HG03159 (cell line): ENCODE data around the gene PHGDH.
A peak's percentile ranks its signal among the peaks of the same experiment; 100 is the strongest.

ENCODE experiments used
- ATAC-seq: cut with Tn5 transposase; IDR thresholded peaks from one replicate; pipeline ENCODE4 v1.9.1; 2021; ENCODE audit warnings: mild to moderate bottlenecking, moderate library complexity; ENCODE audit not compliant: unreplicated experiment

The PHGDH gene

GRCh38 chr1:119729044-119729443, 17.3 kb downstream of the PHGDH start:
- ATAC-seq = no peak

DNA sequence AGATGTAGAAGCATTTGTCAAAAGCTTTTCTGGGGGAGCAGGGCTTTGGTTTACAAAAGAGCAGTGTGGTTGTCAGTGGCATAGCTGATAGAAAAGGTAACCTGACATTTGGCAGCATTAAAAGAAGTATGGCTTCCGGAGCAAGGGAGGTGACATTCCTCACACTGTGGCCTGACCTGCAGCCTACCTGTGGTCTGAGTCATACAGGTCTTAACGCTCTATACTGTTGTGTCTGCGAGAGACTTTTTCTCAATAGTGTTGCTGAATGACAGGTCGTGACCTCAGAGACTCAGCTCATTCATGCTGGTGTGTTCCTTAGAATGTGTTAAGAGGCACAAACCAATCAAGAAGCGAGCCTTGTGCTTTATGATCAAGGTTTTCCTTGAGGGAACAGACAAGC, 19.3 kb downstream of the PHGDH start:
- ATAC-seq = no peak

GRCh38 chr1:119731741-119732430, 20.2 kb downstream of the PHGDH start:
- no peak for ATAC-seq

- no peak for ATAC-seq
Observed at GRCh38 chr1:119732465-119733168, 20.9 kb downstream of the PHGDH start.

DNA sequence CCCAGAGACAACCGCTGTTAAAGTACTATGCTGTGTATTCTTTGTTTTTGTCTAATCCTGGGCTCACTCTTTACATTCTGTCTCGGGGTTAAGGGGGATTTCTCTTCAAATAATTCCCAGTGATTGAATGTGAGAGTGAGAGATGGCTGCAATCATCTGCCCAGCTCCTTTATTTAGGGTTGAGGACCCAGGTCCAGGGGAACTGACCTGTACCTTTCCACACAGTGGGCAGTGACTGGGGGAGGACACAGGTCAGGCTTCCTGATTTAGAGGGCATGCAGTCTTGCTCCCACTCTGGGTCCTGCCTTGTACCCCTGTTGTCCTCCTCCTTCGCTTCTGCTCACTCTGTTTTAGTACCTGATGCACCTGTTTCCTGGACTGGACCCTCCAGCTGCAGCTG, 22.0 kb downstream of the PHGDH start:
- no peak for ATAC-seq

DNA sequence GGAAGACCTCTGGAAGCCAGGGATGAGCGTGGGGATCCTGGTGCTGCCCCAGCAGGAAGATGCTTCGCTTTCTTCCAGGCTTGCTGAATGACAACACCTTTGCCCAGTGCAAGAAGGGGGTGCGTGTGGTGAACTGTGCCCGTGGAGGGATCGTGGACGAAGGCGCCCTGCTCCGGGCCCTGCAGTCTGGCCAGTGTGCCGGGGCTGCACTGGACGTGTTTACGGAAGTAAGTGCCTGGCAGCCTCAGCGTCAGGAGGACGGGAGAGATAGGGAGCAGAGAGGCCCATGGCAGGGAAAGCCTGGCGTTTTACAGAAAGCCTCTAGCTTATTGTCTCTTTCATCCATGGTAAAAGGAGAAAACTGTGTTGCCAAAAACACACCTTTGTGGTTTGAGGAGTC, 23.5 kb downstream of the PHGDH start:
- no peak for ATAC-seq

DNA sequence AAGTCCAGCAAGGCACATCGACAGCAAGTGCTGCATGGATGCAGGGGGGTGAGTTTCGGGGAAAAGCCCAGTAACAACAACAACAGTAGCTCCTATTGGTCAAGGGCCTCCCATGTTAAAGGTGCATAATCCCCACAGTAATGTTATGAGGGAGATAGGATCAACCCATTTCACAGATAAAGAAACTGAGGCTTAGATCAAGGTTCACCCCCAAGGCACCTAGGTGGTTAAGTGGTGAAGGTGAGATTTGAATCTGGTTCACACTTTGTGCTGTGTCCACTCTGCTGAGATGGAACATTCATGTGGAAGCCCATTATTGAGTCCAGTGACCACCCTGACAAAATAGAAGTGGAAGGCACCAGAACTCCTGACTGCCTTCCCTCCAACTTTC, 24.9 kb downstream of the PHGDH start:
- ATAC-seq = no peak

DNA sequence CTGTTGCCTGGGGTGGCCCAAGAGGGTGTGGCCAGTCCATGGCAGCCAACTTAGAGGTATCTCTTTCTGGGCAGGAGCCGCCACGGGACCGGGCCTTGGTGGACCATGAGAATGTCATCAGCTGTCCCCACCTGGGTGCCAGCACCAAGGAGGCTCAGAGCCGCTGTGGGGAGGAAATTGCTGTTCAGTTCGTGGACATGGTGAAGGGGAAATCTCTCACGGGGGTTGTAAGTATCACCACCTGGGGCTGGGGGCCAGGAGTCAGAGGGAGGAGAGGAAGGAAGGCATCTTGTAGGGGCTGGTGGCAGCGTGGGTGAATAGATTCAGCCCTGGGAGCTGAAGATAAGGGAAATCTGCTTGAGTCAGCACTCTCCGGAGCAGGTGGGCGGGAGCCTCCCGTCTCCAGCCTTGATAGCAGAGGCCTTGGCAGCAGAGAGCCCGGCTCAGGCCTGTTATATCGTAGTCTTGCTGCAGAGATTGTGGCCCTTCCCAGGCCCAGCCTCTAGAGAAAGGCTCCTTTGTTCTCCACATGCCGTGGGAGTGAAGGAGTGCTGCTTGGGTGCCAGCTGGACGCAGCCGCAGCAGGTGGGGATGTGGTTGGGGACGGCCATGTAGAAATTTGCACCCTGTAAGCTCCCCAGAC, 25.4 kb downstream of the PHGDH start:
- no peak for ATAC-seq

GRCh38 chr1:119738100-119738720, 26.5 kb downstream of the PHGDH start:
- no peak for ATAC-seq

DNA sequence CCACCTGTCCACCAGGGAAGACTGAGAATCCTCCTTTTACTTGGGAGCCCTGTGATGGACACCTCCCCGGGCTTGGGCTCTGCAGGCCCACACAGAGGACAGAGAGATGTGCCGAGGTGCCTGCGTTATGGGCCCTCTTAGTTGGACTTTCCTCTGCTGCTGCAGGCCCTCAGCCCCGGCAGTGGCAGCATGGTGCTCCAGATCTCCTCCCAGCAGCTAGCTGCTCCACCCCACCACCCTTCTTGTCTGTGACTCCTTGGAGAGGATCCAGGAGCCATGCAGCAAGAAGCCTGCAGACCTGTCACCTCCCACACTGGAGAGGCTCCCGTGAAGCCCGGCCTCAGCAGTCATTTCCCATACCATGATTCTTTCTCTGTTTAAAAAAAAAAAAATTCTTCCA, 27.4 kb downstream of the PHGDH start:
- ATAC-seq = no peak

GRCh38 chr1:119740261-119740660, 28.5 kb downstream of the PHGDH start:
- ATAC-seq = no peak

- ATAC-seq = no peak
Observed at GRCh38 chr1:119740896-119741780, 29.4 kb downstream of the PHGDH start.

DNA sequence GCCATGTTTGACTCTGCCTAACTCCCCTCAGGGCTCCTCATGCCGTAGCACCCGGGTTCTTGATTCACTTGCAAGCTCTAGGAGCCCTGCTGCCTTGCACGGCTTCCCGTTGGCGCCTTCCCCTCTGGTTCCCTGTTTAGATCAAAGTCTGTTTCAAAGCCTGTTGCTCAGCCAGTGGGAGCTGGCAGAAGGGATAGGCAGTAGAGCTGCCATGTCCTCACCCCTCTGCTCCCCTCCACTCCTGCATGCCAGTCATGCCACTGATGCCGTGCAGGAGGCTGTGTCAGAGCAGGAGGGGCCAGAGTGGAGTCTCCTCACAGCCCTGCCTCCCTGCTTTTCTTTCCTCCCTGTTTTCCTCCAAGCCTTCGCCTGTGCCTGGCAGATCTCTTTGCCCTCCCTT, 30.5 kb downstream of the PHGDH start:
- no peak for ATAC-seq

DNA sequence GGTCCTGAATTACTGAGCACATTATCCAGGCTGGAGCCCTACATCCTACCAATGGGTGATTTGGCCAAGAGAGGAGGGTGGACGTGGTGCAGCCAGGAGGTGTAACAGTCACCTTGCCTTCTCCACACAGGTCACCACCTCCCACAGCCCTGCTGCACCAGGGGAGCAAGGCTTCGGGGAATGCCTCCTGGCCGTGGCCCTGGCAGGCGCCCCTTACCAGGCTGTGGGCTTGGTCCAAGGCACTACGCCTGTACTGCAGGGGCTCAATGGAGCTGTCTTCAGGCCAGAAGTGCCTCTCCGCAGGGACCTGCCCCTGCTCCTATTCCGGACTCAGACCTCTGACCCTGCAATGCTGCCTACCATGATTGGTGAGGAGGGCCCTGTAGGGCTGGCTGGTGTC, 30.9 kb downstream of the PHGDH start:
- no peak for ATAC-seq

GRCh38 chr1:119743308-119743707, 31.6 kb downstream of the PHGDH start:
- ATAC-seq = no peak

GRCh38 chr1:119743776-119744597, 32.3 kb downstream of the PHGDH start:
- ATAC-seq = peak; percentile 81

DNA sequence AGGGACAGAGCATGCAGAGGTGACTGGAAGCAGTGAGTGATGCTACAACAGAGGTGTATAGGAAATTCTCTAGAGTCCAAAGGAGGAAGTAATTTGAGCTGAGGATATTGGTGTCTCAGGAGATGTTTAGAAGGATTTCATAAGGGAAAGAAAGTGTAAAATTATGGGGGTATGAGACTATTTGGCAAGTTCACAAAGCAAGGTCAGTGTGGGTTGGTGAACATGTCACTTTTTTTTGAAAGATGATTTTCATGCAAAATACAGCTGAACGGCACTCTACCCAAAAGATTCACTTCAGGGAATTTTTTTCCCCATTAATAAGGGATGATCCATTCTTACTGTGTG, 32.8 kb downstream of the PHGDH start:
- ATAC-seq = no peak

DNA sequence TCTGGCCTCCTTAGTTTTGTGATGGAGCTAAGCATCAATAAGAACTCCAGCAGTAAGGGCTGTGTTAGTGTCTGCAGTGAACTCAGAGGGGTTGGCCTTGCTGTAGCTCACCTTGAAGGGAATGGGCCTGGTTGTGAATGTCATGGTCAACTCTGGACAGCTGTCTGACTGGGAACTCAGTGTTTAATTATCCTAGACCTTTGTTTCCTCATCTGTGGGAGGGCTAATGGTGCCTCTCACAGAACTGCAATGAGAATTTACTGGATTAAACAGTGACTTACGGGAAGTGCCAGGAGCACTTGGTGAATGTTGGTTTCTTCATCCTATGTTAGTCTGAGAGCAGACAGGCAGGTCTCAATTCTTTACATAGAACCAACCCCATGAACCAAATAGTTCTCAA, 33.3 kb downstream of the PHGDH start:
- ATAC-seq = no peak

- ATAC-seq = no peak
Observed at GRCh38 chr1:119747451-119747850, 35.7 kb downstream of the PHGDH start.

DNA sequence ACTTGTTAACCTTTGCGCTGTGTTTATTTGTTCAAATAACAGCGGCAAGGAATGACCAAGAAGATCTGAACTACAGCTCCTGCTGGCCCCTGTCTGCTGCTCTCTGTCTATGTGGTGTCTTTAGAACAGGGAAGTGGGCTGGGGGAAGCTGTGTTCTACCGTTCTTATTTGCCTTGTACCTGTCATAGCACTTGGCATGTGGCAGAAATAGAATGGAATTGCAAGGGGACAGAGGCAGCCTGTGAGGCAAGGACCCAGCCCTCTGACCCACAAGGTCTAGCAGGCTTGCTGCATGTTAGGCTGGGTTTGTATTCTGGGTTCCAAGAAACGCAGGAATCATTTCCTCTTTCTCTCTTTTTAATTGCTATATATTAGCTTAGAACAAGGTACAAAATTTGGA, 36.3 kb downstream of the PHGDH start:
- no peak for ATAC-seq
